M059J (cell line): ENCODE measurements around the gene PMIS2. TPM values are rescaled to one million over a fixed set of nuclear protein-coding genes. Genes with fewer than 3 reads are reported as not detected.

Source experiments
- DNase-seq: peaks from one replicate; pipeline ENCODE4 v3.0.0-alpha.2; 2012; ENCODE audit warnings: low read depth
- total RNA-seq: library from RNA; depleted of rRNA; stranded (reverse); fragments of >200 nt; shearing (Covaris generic); gene quantifications from 2 replicates; pipeline ENCODE4 v1.2.3, GENCODE V29; 2014; rRNA removed

Gene PMIS2
- total RNA-seq, result not detected in 2 replicates

GRCh38 chr19:35585848-35586247 is at the start of gene PMIS2:
TSS of gene PMIS2 (plus strand) at chr19:35586173. CDS start at chr19:35586260, 87 bp downstream.
- DNase-seq, result no peak

GRCh38 chr19:35539314-35539713 is 46.7 kb upstream of the PMIS2 start:
- DNase-seq, result no peak

GRCh38 chr19:35539850-35540249 is 46.1 kb upstream of the PMIS2 start:
- DNase-seq, result no peak

- DNase-seq, result no peak
Measured at GRCh38 chr19:35540356-35540927, 45.5 kb upstream of the PMIS2 start.

- no peak for DNase-seq
Measured at GRCh38 chr19:35542209-35542608, 43.8 kb upstream of the PMIS2 start.

GRCh38 chr19:35543280-35544109 is 42.5 kb upstream of the PMIS2 start:
- no peak for DNase-seq

GRCh38 chr19:35544110-35544802 is 41.7 kb upstream of the PMIS2 start:
- no peak for DNase-seq

GRCh38 chr19:35545001-35545854 is 40.7 kb upstream of the PMIS2 start, which contains the start of gene TMEM147:
TSS of gene TMEM147 (plus strand) at chr19:35545626. CDS start at chr19:35545740, 114 bp downstream.
- DNase-seq, result peak; percentile 87

GRCh38 chr19:35545855-35546381 is 40.1 kb upstream of the PMIS2 start:
- DNase-seq, result peak; percentile 22

- no peak for DNase-seq
Measured at GRCh38 chr19:35546532-35546931, 39.4 kb upstream of the PMIS2 start.

GRCh38 chr19:35549174-35549788 is 36.7 kb upstream of the PMIS2 start:
- peak; percentile 74 for DNase-seq

GRCh38 chr19:35549879-35550523 is 36.0 kb upstream of the PMIS2 start:
- DNase-seq, result no peak

- DNase-seq, result no peak
Measured at GRCh38 chr19:35551091-35551810, 34.7 kb upstream of the PMIS2 start.

- no peak for DNase-seq
Measured at GRCh38 chr19:35552534-35553384, 33.2 kb upstream of the PMIS2 start.

GRCh38 chr19:35553385-35554000 is 32.5 kb upstream of the PMIS2 start:
- DNase-seq, result no peak

GRCh38 chr19:35554076-35554475 is 31.9 kb upstream of the PMIS2 start:
- DNase-seq, result no peak

GRCh38 chr19:35555301-35556005 is 30.5 kb upstream of the PMIS2 start:
- DNase-seq, result peak; percentile 47
